RWPE1 (cell line): ENCODE data around the gene ATXN2.
"Not testable (repeated sequence)": the region's sequence is repeated elsewhere in the genome, so short reads cannot be mapped to it uniquely, and the experiment has no call there.

Experiments
- CTCF ChIA-PET: fragments of 350-600 bp; sonication (Branson Sonifier 250); formaldehyde crosslinking; extraction: SDS; loops from one replicate; lab custom pipeline; 2021; lab: Yijun Ruan, JAX
- POLR2A ChIA-PET: fragments of 400-600 bp; formaldehyde crosslinking; extraction: SDS; loops from one replicate; lab custom pipeline; 2020; ENCODE audit warnings: antibody characterized with exemption; ENCODE audit not compliant: low non-redundant PET; lab: Yijun Ruan, JAX
- DNase-seq: peaks from one replicate; pipeline ENCODE4 v3.0.0; 2012; ENCODE audit warnings: low spot score
- H3K27ac ChIP-seq: fragments of 450-650 bp; 2 replicates; pipeline ENCODE4 v1.5.1; 2017
- CTCF ChIP-seq: fragments of 450-650 bp; conservative IDR thresholded peaks from 2 replicates; pipeline ENCODE4 v1.5.1; 2017; ENCODE audit warnings: low read depth, mild to moderate bottlenecking

Gene ATXN2

DNA sequence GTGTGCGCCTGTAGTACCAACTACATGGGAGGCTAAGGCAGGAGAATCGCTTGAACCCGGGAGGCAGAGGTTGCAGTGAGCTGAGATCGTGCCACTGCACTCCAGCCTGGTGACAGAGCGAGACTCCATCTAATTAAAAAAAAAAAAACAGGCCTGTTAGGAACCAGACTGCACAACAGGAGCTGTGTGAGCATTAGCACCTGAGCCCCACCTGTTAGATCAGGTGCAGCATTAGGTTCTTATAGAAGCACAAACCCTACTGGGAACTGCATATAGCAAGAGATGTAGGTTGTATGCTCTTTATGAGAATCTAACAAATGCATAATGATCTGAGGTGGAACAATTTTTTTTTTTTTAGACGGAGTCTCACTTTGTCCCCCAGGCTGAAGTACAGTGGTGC, 8.6 kb downstream of the ATXN2 start:
- ChIA-PET CTCF (interaction anchor here (0.6 to 0.7 kb wide), 2 partner anchors 70 to 761 kb away, joined by 3 read pairs; no protein-coding TSS in a partner anchor), POLR2A (no interaction called here)
- H3K27ac ChIP-seq = no peak overlapping the region
- no peak for DNase-seq
- no peak for TF ChIP-seq CTCF

- H3K27ac ChIP-seq = 0 out of 2 replicates have a peak overlapping the region, but pooled peaks have one; percentile 7
- CTCF ChIA-PET = no interaction called here
- POLR2A ChIA-PET = no interaction called here
- DNase-seq = no peak
- TF ChIP-seq CTCF = no peak
These were observed 9.5 kb downstream of the ATXN2 start for GRCh38 chr12:111589601-111590000.

GRCh38 chr12:111588010-111588409, 11.1 kb downstream of the ATXN2 start:
- TF ChIP-seq CTCF = no peak
- no peak for DNase-seq
- ChIA-PET POLR2A (no interaction called here), CTCF (no interaction called here)
- H3K27ac ChIP-seq = no peak overlapping the region

- ChIA-PET POLR2A (no interaction called here), CTCF (no interaction called here)
- no peak for DNase-seq
- TF ChIP-seq CTCF = no peak
- H3K27ac ChIP-seq = no peak overlapping the region
These were observed 12.1 kb downstream of the ATXN2 start for GRCh38 chr12:111586986-111587385.

GRCh38 chr12:111585690-111586089, 13.4 kb downstream of the ATXN2 start:
- POLR2A ChIA-PET = no interaction called here
- CTCF ChIA-PET = interaction anchor here (0.6 kb wide), 2 partner anchors 10 to 693 kb away, joined by 3 to 5 read pairs; no protein-coding TSS in a partner anchor
- H3K27ac ChIP-seq = 0 out of 2 replicates have a peak overlapping the region, but pooled peaks have one; percentile 20
- no peak for TF ChIP-seq CTCF
- DNase-seq = no peak

DNA sequence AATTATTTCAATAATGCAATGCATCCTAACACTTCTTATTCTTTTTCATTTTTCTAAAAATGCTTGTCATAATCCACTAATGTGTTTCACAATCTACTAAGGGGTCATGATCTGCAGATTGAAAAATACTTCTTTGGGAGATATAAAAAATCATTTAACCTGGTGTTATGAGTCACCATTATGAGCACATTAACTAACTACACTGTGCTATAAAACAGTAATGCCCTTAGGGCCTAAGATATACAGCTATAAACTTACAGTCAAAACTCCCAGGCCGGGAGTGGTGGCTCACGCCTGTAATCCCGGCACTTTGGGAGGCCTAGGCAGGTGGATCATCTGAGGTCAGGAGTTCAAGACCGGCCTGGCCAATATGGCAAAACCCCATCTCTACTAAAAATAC, 14.2 kb downstream of the ATXN2 start:
- H3K27ac ChIP-seq = peak overlapping the region; percentile 56
- no peak for TF ChIP-seq CTCF
- ChIA-PET CTCF (interaction anchor here (0.6 kb wide), 2 partner anchors 10 to 693 kb away, joined by 3 to 5 read pairs; no protein-coding TSS in a partner anchor), POLR2A (no interaction called here)
- DNase-seq = peak; percentile 72

DNA sequence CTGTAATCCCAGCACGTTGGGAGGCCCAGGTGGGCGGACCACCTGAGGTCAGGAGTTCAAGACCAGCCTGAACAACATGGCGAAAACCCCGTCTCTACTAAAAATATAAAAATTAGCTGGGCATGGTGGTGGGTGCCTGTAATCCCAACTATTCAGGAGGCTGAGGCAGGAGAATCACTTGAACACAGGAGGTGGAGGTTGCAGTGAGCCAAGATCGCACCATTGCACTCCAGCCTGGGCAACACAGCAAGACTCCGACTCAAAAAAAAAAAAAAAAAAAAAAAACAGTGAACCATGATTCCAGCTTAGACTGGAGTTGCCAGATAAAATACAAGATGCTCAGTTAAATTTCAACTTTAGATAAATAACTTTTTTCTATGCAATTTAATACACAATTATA, 15.6 kb downstream of the ATXN2 start:
- DNase-seq, POLR2A ChIA-PET, H3K27ac ChIP-seq, CTCF ChIA-PET: not testable (repeated sequence)
